Ecto neural progenitor cell (in vitro differentiated cells): Measurements from ENCODE around the gene OR2S2.
"Not testable (repeated sequence)": the region's sequence is repeated elsewhere in the genome, so short reads cannot be mapped to it uniquely, and the experiment has no call there.

Experiments
- DNase-seq: peaks from one replicate; pipeline ENCODE4 v3.0.0-alpha.2; 2018; ENCODE audit warnings: low spot score

The OR2S2 gene

GRCh38 chr9:35933550-35934067, 24.3 kb downstream of the OR2S2 start:
- DNase-seq: no peak

- no peak for DNase-seq
Measured at GRCh38 chr9:35932735-35933134, 25.2 kb downstream of the OR2S2 start.

- no peak for DNase-seq
Measured at GRCh38 chr9:35930989-35931388, 27.0 kb downstream of the OR2S2 start.

- DNase-seq: no peak
Measured at GRCh38 chr9:35930521-35930920, 27.4 kb downstream of the OR2S2 start.

- no peak for DNase-seq
Measured at GRCh38 chr9:35929453-35929718, 28.6 kb downstream of the OR2S2 start.

GRCh38 chr9:35928591-35929452, 29.1 kb downstream of the OR2S2 start:
- no peak for DNase-seq

- no peak for DNase-seq
Measured at GRCh38 chr9:35923927-35924763, 33.8 kb downstream of the OR2S2 start.

GRCh38 chr9:35923598-35923926, 34.4 kb downstream of the OR2S2 start:
- DNase-seq: no peak

GRCh38 chr9:35920051-35920620, 37.8 kb downstream of the OR2S2 start:
- no peak for DNase-seq

- no peak for DNase-seq
Measured at GRCh38 chr9:35919212-35920008, 38.5 kb downstream of the OR2S2 start.

GRCh38 chr9:35918780-35919179, 39.2 kb downstream of the OR2S2 start:
- no peak for DNase-seq

- DNase-seq: no peak
Measured at GRCh38 chr9:35917261-35917660, 40.7 kb downstream of the OR2S2 start.

- DNase-seq: no peak
Measured at GRCh38 chr9:35915681-35916294, 42.2 kb downstream of the OR2S2 start.

GRCh38 chr9:35914301-35914807, 43.6 kb downstream of the OR2S2 start:
- peak; percentile 65 for DNase-seq

- not testable (repeated sequence) for DNase-seq
Measured at GRCh38 chr9:35913429-35913828, 44.5 kb downstream of the OR2S2 start.

GRCh38 chr9:35912791-35913400, 45.1 kb downstream of the OR2S2 start:
- no peak for DNase-seq

GRCh38 chr9:35911690-35912089, 46.3 kb downstream of the OR2S2 start:
- DNase-seq: no peak

GRCh38 chr9:35910613-35911359, 47.2 kb downstream of the OR2S2 start:
- DNase-seq: no peak

GRCh38 chr9:35909687-35910612, 48.0 kb downstream of the OR2S2 start:
- DNase-seq: no peak
